Measurements from ENCODE around the gene TGIF2.

GRCh38 chr20:36563374-36563773 lies 10.0 kb upstream of the TGIF2 start:
- TF ChIP-seq CTCF (IDR thresholded peaks at IDR 0.05) = no peak
- TF ChIP-seq POLR2A (IDR thresholded peaks at IDR 0.05) = no peak

Data from lower leg skin (tissue), 3 donors.